ENCODE results near the gene RIPOR1. TPM values are rescaled to one million over a fixed set of nuclear protein-coding genes. Genes with fewer than 3 reads are reported as not detected.

RIPOR1 gene
- total RNA-seq, 1 experiment from 2014 or later: 14.8 TPM

GRCh38 chr16:67562918-67563707 lies 34.5 kb downstream of the RIPOR1 start:
- BruUV-seq (replicated peaks): no TSS peak

GRCh38 chr16:67563708-67564468 lies 35.3 kb downstream of the RIPOR1 start:
- peak overlapping the region; percentile 88 for H3K4me3 ChIP-seq (ENCODE audit: low read length)
- TF ChIP-seq EZH2phosphoT487 (IDR thresholded peaks at IDR 0.05; ENCODE audit: borderline replicate concordance, low read length) (no peak), CTCF (conservative IDR thresholded peaks at IDR 0.05; ENCODE audit: low read depth, low read length) (no peak), EZH2 (IDR thresholded peaks at IDR 0.05; ENCODE audit: low read length, unreplicated experiment) (no peak)
- BruUV-seq (replicated peaks): TSS peak; percentile 69
- 0 out of 2 replicates have a peak overlapping the region, but pooled peaks have one; percentile 61 for H2AFZ ChIP-seq (ENCODE audit: low read length)
- no peaks in the 10 kb centered on the region for H3K36me3 ChIP-seq (ENCODE audit: low read depth, low read length)
- peaks cover 17% of the 10 kb centered on the region for H3K4me1 ChIP-seq (ENCODE audit: insufficient read depth, low read length)
- DNase-seq (peak; percentile 37), ATAC-seq (no peak)
- H3K4me2 ChIP-seq (ENCODE audit: low read length): peak overlapping the region; percentile 91
- no peaks in the 10 kb centered on the region for H3K27me3 ChIP-seq (ENCODE audit: low read length)
- POLR2A ChIA-PET (ENCODE audit: unreplicated experiment): interaction anchor here (0.6 to 1.3 kb wide), 2 partner anchors 43 to 1042 kb away, joined by 4 to 7 read pairs; no protein-coding TSS in a partner anchor
- H3K9ac ChIP-seq (ENCODE audit: low read length): peak overlapping the region; percentile 98
- peak overlapping the region; percentile 87 for H3K27ac ChIP-seq (ENCODE audit: low read length)
- no peaks in the 10 kb centered on the region for H3K9me3 ChIP-seq (ENCODE audit: low read length)
- intact Hi-C loops (cut with micrococcal nuclease): loop anchor here (2.0 kb wide), 2 partner anchors 43 to 97 kb away; partner anchors contain the start of genes ACD and PARD6A
- CTCF ChIA-PET: interaction anchor here (0.6 to 0.7 kb wide), 4 partner anchors 17 to 96 kb away, joined by 3 to 5 read pairs (median 4); partner anchors contain the start of gene ACD
- H3F3A ChIP-seq (ENCODE audit: low read length, unreplicated experiment): no peaks in the 10 kb centered on the region
- no peaks in the 10 kb centered on the region for H3K9me2 ChIP-seq (replicated peaks; ENCODE audit: low read length)
- H4K20me1 ChIP-seq (ENCODE audit: low read length): peaks cover 23% of the 10 kb centered on the region
- H3K79me2 ChIP-seq (ENCODE audit: low read length): peaks cover 60% of the 10 kb centered on the region

More at GRCh38 chr16:67562918-67563707, 34.5 kb downstream of the RIPOR1 start:
- intact Hi-C loops (cut with micrococcal nuclease): loop anchor here (2.0 kb wide), 2 partner anchors 42 to 98 kb away; partner anchors contain the start of genes ACD and PARD6A
- ATAC-seq (peak; percentile 4), DNase-seq (peak; percentile 22)
- peaks cover 23% of the 10 kb centered on the region for H4K20me1 ChIP-seq (ENCODE audit: low read length)
- peak overlapping the region; percentile 61; the same call in 1 of the 2 replicates for H2AFZ ChIP-seq (ENCODE audit: low read length)
- H3K4me2 ChIP-seq (ENCODE audit: low read length): peak overlapping the region; percentile 91
- peak overlapping the region; percentile 98 for H3K9ac ChIP-seq (ENCODE audit: low read length)
- no peaks in the 10 kb centered on the region for H3K36me3 ChIP-seq (ENCODE audit: low read depth, low read length)
- ChIA-PET CTCF (interaction anchor here (0.6 to 2.5 kb wide), 4 partner anchors 16 to 97 kb away, joined by 4 to 19 read pairs (median 10); partner anchors contain the start of genes ACD and PARD6A), POLR2A (ENCODE audit: unreplicated experiment) (interaction anchor here (0.5 to 1.3 kb wide), 5 partner anchors 42 to 1041 kb away, joined by 3 to 16 read pairs (median 7); no protein-coding TSS in a partner anchor)
- H3K27me3 ChIP-seq (ENCODE audit: low read length): no peaks in the 10 kb centered on the region
- peak overlapping the region; percentile 87 for H3K27ac ChIP-seq (ENCODE audit: low read length)
- no peaks in the 10 kb centered on the region for H3F3A ChIP-seq (ENCODE audit: low read length, unreplicated experiment)
- no peaks in the 10 kb centered on the region for H3K9me2 ChIP-seq (replicated peaks; ENCODE audit: low read length)
- peaks cover 17% of the 10 kb centered on the region for H3K4me1 ChIP-seq (ENCODE audit: insufficient read depth, low read length)
- H3K9me3 ChIP-seq (ENCODE audit: low read length): no peaks in the 10 kb centered on the region
- H3K79me2 ChIP-seq (ENCODE audit: low read length): peaks cover 53% of the 10 kb centered on the region
- TF ChIP-seq CTCF (conservative IDR thresholded peaks at IDR 0.05; ENCODE audit: low read depth, low read length) (peak; percentile 21; the same call in 1 of the 2 replicates), EZH2 (IDR thresholded peaks at IDR 0.05; ENCODE audit: low read length, unreplicated experiment) (no peak)
- peak overlapping the region; percentile 88 for H3K4me3 ChIP-seq (ENCODE audit: low read length)

Measured in PC-3 (cell line).